H9 (cell line): ENCODE measurements around the gene SPATS2. TPM values are rescaled to one million over a fixed set of nuclear protein-coding genes. Genes with fewer than 3 reads are reported as not detected.

Experiments
- DNase-seq: peaks from one replicate; pipeline ENCODE4 v3.0.0-alpha.2; 2017
- H2AFZ ChIP-seq: one replicate; pipeline ENCODE4 v1.6.1; 2013; ENCODE audit warnings: mild to moderate bottlenecking, low read length, control low read depth, moderate library complexity
- H2AK5ac ChIP-seq: 2 replicates; pipeline ENCODE4 v1.6.1; 2013; ENCODE audit warnings: low read length, control low read depth, mixed read lengths; ENCODE audit not compliant: insufficient read length
- H2BK120ac ChIP-seq: one replicate; pipeline ENCODE4 v1.6.1; 2013; ENCODE audit warnings: low read depth, mild to moderate bottlenecking, low read length, control low read depth, inconsistent platforms; ENCODE audit not compliant: poor library complexity, severe bottlenecking
- H2BK12ac ChIP-seq: 2 replicates; pipeline ENCODE4 v1.6.1; 2013; ENCODE audit warnings: low read length, control low read depth, mixed read lengths, low read depth; ENCODE audit not compliant: insufficient read length
- H2BK15ac ChIP-seq: 2 replicates; pipeline ENCODE4 v1.6.1; 2013; ENCODE audit warnings: low read depth, low read length, control low read depth
- H2BK20ac ChIP-seq: one replicate; pipeline ENCODE4 v1.6.1; 2013; ENCODE audit warnings: low read depth, mild to moderate bottlenecking, low read length, control low read depth, inconsistent platforms; ENCODE audit not compliant: poor library complexity, severe bottlenecking
- H2BK5ac ChIP-seq: 2 replicates; pipeline ENCODE4 v1.6.1; 2013; ENCODE audit warnings: low read length, control low read depth, mixed read lengths; ENCODE audit not compliant: insufficient read length
- H3K14ac ChIP-seq: 2 replicates; pipeline ENCODE4 v1.6.1; 2013; ENCODE audit warnings: low read length, control low read depth; ENCODE audit not compliant: insufficient read depth
- H3K18ac ChIP-seq: 2 replicates; pipeline ENCODE4 v1.6.1; 2013; ENCODE audit warnings: low read depth, mild to moderate bottlenecking, mixed read lengths, low read length, control low read depth; ENCODE audit not compliant: insufficient read length
- H3K23ac ChIP-seq: 2 replicates; pipeline ENCODE4 v1.6.1; 2013; ENCODE audit warnings: low read length, control low read depth, mixed read lengths, low read depth; ENCODE audit not compliant: insufficient read length
- H3K23me2 ChIP-seq: 2 replicates; pipeline ENCODE4 v1.6.1; 2013; ENCODE audit warnings: low read depth, mild to moderate bottlenecking, mixed read lengths, low read length, control low read depth; ENCODE audit not compliant: insufficient read length, poor library complexity, severe bottlenecking
- H3K27ac ChIP-seq: 2 replicates; pipeline ENCODE4 v1.5.1; 2013; ENCODE audit warnings: low read length, control low read depth, mixed read lengths, low read depth; ENCODE audit not compliant: insufficient read length
- H3K27me3 ChIP-seq: 2 replicates; pipeline ENCODE4 v1.6.1; 2013; ENCODE audit warnings: low read length, control low read depth, inconsistent platforms; ENCODE audit not compliant: insufficient read depth
- H3K4ac ChIP-seq: 2 replicates; pipeline ENCODE4 v1.6.1; 2013; ENCODE audit warnings: low read depth, mild to moderate bottlenecking, control low read depth, inconsistent platforms, low read length, moderate library complexity
- H3K4me1 ChIP-seq: 2 replicates; pipeline ENCODE4 v1.6.1; 2013; ENCODE audit warnings: low read length, control low read depth, inconsistent platforms; ENCODE audit not compliant: insufficient read depth
- H3K4me2 ChIP-seq: 2 replicates; pipeline ENCODE4 v1.6.1; 2013; ENCODE audit warnings: low read length, control low read depth, mixed read lengths; ENCODE audit not compliant: insufficient read length, insufficient read depth
- H3K56ac ChIP-seq: 2 replicates; pipeline ENCODE4 v1.6.1; 2013; ENCODE audit warnings: low read depth, mild to moderate bottlenecking, mixed read lengths, low read length, control low read depth; ENCODE audit not compliant: insufficient read length
- H3K79me1 ChIP-seq: 2 replicates; pipeline ENCODE4 v1.6.1; 2013; ENCODE audit warnings: low read depth, mild to moderate bottlenecking, moderate library complexity, low read length, control low read depth, inconsistent platforms; ENCODE audit not compliant: insufficient read depth, poor library complexity, severe bottlenecking
- H3K79me2 ChIP-seq: 2 replicates; pipeline ENCODE4 v1.6.1; 2013; ENCODE audit warnings: low read length, control low read depth, inconsistent platforms; ENCODE audit not compliant: insufficient read depth
- H3K9ac ChIP-seq: 2 replicates; pipeline ENCODE4 v1.6.1; 2013; ENCODE audit warnings: low read length, control low read depth, mixed read lengths; ENCODE audit not compliant: insufficient read length; ENCODE audit errors: extremely low read depth
- H3K9me3 ChIP-seq: one replicate; pipeline ENCODE4 v1.6.1; 2013; ENCODE audit warnings: low read depth, low read length, inconsistent platforms; ENCODE audit not compliant: control insufficient read depth
- H3T11ph ChIP-seq: one replicate; pipeline ENCODE4 v1.6.1; 2013; ENCODE audit warnings: mild to moderate bottlenecking, low read length, control low read depth, inconsistent platforms
- H4K20me1 ChIP-seq: one replicate; pipeline ENCODE4 v1.6.1; 2013; ENCODE audit not compliant: control insufficient read depth, insufficient read length, insufficient read depth
- H4K5ac ChIP-seq: 2 replicates; pipeline ENCODE4 v1.6.1; 2013; ENCODE audit warnings: low read depth, mild to moderate bottlenecking, mixed read lengths, low read length, control low read depth; ENCODE audit not compliant: insufficient read length
- H4K8ac ChIP-seq: replicated peaks from 2 replicates; pipeline ENCODE4 v1.6.1; 2013; ENCODE audit warnings: low read length, control low read depth, mixed read lengths, low read depth; ENCODE audit not compliant: insufficient read length
- H4K91ac ChIP-seq: 2 replicates; pipeline ENCODE4 v1.6.1; 2013; ENCODE audit warnings: low read depth, mild to moderate bottlenecking, moderate library complexity, mixed read lengths, low read length, control low read depth; ENCODE audit not compliant: insufficient read length
- H3K27ac Mint-ChIP-seq, 3 experiments: 2 replicates in 2 of 3; 3 replicates in 1 of 3; pipeline ENCODE4 v1.8.0; 2020 to 2021; ENCODE audit warnings: mixed read lengths in 3 of 3, mild to moderate bottlenecking in 1 of 3, moderate library complexity in 1 of 3
- H3K27me3 Mint-ChIP-seq: 2 replicates; pipeline ENCODE4 v1.8.0; 2021; ENCODE audit warnings: low read depth, mild to moderate bottlenecking, moderate library complexity, mixed read lengths
- H3K36me3 Mint-ChIP-seq, 3 experiments: 2 replicates in 2 of 3; 3 replicates in 1 of 3; pipeline ENCODE4 v1.8.0; 2020 to 2021; ENCODE audit warnings: low read depth in 3 of 3, mixed read lengths in 3 of 3; ENCODE audit not compliant: insufficient read depth in 1 of 3
- H3K4me1 Mint-ChIP-seq, 2 experiments: 2 replicates each; pipeline ENCODE4 v1.8.0; 2020; ENCODE audit warnings: mixed read lengths in 2 of 2
- H3K4me3 Mint-ChIP-seq, 2 experiments: 2 replicates in 1 of 2; 3 replicates in 1 of 2; pipeline ENCODE4 v1.8.0; 2020 to 2021; ENCODE audit warnings: mild to moderate bottlenecking in 2 of 2, mixed read lengths in 2 of 2, moderate library complexity in 1 of 2
- H3K9me3 Mint-ChIP-seq, 2 experiments: 2 replicates in 1 of 2; 3 replicates in 1 of 2; pipeline ENCODE4 v1.8.0; 2020; ENCODE audit warnings: mild to moderate bottlenecking in 2 of 2, mixed read lengths in 2 of 2, moderate library complexity in 1 of 2
- CTCF ChIP-seq: fragments of 200-600 bp; sonication (generic); conservative IDR thresholded peaks from 3 replicates; pipeline ENCODE4 v1.8.0; 2021; ENCODE audit warnings: antibody characterized with exemption, mild to moderate bottlenecking
- WGBS: extraction: QIAGEN DNeasy Blood & Tissue Kit; methylation state at CpG from one replicate; pipeline ENCODE4 v1.1.7; 2013; ENCODE audit warnings: missing lambda C conversion rate, low lambda C conversion rate, mixed read lengths; ENCODE audit not compliant: insufficient read length; ENCODE audit errors: extremely low coverage; 5-methylcytosine and 5-hydroxymethylcytosine counted together
- total RNA-seq: library from RNA; stranded (reverse); gene quantifications from 2 replicates; pipeline ENCODE4 v1.2.1, GENCODE V29; 2021

The SPATS2 gene
- total RNA-seq, 1 experiment from 2014 or later = 17.1 TPM

GRCh38 chr12:49560695-49561094 is 193.4 kb downstream of the SPATS2 start:
- no peaks in the 10 kb centered on the region for H3K4me1 ChIP-seq
- H3K4me2 ChIP-seq = no peak overlapping the region
- no peak overlapping the region for H3K56ac ChIP-seq
- H2BK12ac ChIP-seq = no peak overlapping the region
- no peak overlapping the region for H3K4ac ChIP-seq
- no peak overlapping the region for H3K23ac ChIP-seq
- H2BK5ac ChIP-seq = no peak overlapping the region
- no peak overlapping the region for H2BK15ac ChIP-seq
- Mint-ChIP-seq H3K9me3 (no peaks in the 10 kb centered on the region; a peak in 1 of 5 replicates), H3K4me1 (no peaks in the 10 kb centered on the region), H3K27me3 (no peaks in the 10 kb centered on the region; the same call in 1 of the 2 replicates), H3K4me3 (no peak overlapping the region), H3K27ac (no peak overlapping the region), H3K36me3 (peaks cover 27 to 80% (median 74%) of the 10 kb centered on the region in 3 experiments; a peak in 6 of 7 replicates)
- no peaks in the 10 kb centered on the region for H3K79me1 ChIP-seq
- no peak overlapping the region for H3T11ph ChIP-seq
- no peak overlapping the region for H3K18ac ChIP-seq
- no peaks in the 10 kb centered on the region for H3K9me3 ChIP-seq
- no peak overlapping the region for H4K5ac ChIP-seq
- no peak overlapping the region for H4K91ac ChIP-seq
- no peak for DNase-seq
- H4K8ac ChIP-seq = no peak overlapping the region
- H3K9ac ChIP-seq = no peak overlapping the region
- H2BK20ac ChIP-seq = no peak overlapping the region
- no peak overlapping the region for H3K27ac ChIP-seq
- H3K79me2 ChIP-seq = no peaks in the 10 kb centered on the region
- no peak overlapping the region for H3K14ac ChIP-seq
- H4K20me1 ChIP-seq = no peaks in the 10 kb centered on the region
- no CpG with 5 or more reads among the region's 7 CpGs for WGBS
- no peak overlapping the region for H2AFZ ChIP-seq
- H3K27me3 ChIP-seq = no peaks in the 10 kb centered on the region
- H2BK120ac ChIP-seq = no peak overlapping the region
- H2AK5ac ChIP-seq = no peak overlapping the region
- no peaks in the 10 kb centered on the region for H3K23me2 ChIP-seq
- TF ChIP-seq CTCF = no peak
